GM19397 (cell line): ENCODE data around the gene LRRC8C.
A peak's percentile ranks its signal among the peaks of the same experiment; 100 is the strongest.
"Not testable (repeated sequence)": the region's sequence is repeated elsewhere in the genome, so short reads cannot be mapped to it uniquely, and the experiment has no call there.

Experiments used
- ATAC-seq: cut with Tn5 transposase; IDR thresholded peaks from one replicate; pipeline ENCODE4 v1.9.1; 2021; ENCODE audit warnings: mild to moderate bottlenecking, moderate library complexity; ENCODE audit not compliant: unreplicated experiment

The LRRC8C gene

DNA sequence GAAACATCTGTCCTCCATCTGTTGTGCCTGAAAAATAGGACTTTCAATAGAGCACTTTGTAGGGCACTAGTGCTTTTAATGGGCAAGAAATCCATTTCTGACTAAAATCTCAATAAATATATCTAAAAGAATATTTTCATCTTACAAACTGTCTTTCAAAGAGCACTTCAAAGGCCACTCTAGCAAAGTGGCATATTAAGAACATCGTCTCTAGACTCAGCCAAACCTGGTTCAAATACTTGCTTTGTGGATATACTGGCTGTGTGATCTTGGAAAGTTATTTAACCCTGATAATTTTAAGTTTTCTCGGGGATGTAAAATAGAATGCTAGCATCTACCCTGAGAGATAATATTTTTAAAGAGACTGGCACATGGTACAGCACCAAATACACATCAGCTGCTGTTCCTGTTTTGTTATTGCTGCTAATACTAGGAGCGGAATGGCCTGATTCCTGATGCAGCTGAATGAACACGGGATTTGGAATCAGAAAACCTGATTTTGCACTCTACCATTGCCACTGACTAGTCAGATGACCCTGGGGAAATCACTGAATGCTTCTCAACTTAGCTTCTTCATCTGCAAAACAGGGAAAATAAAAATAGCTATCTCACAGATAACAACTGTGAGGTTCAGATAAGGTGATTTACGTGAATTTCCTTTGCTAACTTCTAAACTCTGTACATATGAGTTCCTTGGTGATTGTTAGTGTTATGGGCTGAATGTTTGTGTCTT is 25.2 kb upstream of the LRRC8C start:
- no peak for ATAC-seq

DNA sequence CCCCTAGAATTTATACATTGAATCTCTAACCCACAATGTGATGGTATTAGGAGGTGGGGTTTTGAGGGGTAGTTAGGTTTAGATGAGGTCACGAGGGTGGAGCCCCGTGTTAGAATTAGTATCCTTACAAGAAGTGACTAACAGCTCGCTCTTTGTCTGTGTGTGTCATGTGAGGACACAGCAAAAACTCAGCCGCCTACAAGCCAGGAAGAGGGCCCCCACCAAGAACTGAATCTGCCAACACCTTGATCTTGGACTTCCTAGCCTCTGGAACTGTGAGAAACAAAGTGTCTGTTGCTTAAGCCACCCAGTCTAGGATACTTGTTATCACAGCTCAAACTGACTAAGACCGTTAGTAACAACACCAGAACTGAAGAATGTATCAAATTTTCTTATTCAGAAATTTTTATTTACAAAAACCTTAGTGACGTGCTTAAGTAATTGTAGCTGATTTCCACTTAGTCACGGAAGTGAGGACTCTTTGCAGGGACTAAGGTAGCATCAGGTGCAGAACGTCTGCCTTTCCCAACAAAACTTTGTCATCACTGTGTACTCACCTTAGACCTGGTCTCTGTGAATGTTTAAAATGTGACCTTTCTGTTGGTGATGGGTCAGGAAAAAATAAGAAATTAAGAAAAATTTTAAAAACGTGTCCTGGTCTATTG is 24.5 kb upstream of the LRRC8C start:
- ATAC-seq = no peak

- ATAC-seq = no peak
Observed at GRCh38 chr1:89608984-89609725, 23.8 kb upstream of the LRRC8C start.

DNA sequence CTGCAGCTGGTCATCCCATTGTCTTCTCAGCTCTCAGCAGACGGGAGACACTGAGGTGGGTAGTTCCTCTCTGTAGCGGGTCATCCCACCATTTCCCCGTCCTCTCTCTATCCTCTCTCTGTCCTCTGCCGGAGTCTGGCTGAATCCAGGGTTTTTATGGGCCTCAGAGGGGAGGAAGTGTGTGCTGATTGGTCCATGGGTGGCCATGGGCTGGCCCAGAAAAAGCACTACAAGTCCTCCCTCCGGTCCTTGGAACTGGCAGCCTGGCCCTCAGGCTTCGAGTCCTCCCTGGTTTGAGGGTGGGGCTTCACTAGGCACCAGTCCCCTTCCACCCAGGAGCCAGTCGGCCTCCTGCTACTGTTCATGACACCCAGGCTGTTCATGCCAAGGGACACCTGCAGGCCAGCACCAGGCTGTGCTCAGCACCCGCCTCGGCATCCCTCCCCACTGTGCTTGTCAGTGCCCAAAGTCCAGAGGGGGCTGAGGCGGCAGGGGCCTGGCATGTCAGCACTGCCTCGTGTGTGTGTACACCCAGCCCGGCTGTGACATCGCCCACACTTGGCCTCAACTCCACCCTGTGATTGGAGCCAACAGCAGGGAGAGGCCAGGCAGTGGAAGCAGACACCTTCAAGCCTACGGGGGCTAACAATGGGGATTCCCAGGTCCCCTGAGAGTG is 23.0 kb upstream of the LRRC8C start:
- ATAC-seq = no peak

DNA sequence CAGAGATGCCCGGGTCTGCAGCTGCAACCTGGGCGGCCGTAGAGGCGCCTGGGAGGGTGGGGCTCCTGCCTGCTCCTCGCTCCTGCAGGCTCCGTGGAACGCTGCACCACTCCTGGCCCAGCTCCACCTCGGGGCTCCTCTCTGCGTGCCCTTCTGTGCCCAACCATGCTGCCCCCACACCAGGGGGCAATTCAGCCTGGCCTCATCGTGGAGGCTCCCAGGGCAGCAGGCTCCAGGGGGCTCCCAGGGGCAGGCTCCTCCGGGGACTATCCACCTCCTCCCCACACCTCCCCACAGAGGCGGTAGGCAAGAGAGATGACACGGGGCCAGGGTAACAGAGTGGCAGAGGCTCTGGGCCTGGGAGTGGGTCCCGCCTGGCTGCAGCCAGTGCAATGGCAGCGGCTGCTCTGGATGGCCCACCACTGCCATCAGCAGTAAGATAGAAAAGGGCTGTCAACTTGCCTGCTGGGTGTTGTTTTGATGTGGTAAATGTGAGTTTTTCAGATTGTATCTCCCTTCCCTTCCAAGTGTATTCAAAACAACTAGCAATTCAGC is 22.4 kb upstream of the LRRC8C start:
- ATAC-seq = no peak

DNA sequence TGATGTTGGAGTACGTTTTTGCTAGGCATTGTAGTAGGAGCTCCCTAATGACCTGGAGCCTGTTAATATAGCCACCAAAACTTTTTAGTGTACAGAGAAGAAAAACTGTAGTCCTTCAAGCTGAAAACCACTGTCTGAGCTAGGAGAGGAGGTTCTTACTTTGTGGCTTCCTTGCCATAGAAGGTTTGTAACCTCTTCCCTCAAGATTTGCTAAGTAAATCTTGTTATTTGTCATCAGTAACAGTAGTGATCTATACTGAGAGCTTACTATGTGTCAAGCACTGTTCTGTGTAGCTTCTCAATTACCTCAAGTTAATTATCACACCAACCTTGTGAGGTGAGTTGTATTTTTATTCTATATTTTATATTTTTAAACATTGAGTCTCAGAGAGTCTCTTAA is 21.2 kb upstream of the LRRC8C start:
- ATAC-seq = peak; percentile 88

DNA sequence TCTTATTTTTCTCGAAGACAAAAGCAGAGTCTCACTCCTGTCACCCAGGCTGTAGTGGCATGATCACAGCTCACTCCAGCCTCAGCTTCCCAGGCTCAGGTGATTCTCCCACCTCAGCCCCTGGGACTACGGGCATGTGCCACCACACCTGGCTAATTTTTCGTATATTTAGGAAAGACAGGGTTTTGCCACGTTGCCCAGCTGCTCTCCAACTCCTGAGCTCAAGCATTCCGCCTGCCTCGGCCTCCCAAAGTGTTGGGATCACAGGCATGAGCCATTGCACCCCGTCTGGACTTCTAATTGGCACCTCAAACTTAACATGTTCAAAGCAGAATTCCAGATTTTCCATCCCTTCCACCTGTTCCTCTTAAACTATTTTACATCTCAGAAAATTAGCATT is 19.0 kb upstream of the LRRC8C start:
- ATAC-seq = no peak

- no peak for ATAC-seq
Observed at GRCh38 chr1:89615676-89616598, 17.0 kb upstream of the LRRC8C start.

GRCh38 chr1:89616844-89617627 is 15.9 kb upstream of the LRRC8C start:
- ATAC-seq = no peak

DNA sequence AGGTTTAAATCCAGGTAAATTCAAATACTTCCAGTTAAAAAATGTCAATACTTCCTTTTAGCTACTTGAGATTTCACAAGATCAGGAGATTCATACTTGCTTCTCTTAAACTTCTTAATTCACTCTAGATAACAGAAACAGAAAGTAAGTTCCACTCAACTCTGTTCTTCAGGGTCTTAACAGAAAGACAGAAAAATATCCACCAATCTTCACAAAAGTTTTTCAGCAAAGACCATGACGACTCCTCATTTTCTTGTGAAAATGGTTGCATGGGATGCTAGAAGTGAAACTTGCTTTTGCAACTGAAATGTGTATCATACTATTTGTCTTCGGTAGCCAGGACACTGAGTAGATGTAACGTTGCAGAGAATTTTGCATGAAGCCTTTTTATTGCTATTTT is 12.3 kb upstream of the LRRC8C start:
- ATAC-seq = no peak

GRCh38 chr1:89622895-89623294 is 10.0 kb upstream of the LRRC8C start:
- no peak for ATAC-seq

DNA sequence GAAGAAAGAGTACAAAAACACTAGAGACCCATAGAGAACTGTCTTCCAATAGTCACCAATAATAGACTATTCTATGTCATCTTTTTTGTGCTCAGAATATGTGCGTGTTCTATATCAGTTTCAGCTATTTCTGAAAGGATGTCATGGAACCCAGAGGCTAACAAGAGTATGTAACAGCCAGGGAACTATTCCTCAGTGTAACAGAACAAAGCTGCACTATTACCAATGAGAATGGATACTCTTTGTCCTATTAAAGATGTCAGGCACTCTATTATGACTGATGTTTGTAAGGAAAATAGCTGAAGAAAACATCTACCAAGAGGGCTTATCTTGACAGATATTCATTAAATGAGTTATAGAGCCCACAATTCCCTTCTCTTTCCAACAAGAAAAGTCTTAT is 8.6 kb upstream of the LRRC8C start:
- no peak for ATAC-seq

DNA sequence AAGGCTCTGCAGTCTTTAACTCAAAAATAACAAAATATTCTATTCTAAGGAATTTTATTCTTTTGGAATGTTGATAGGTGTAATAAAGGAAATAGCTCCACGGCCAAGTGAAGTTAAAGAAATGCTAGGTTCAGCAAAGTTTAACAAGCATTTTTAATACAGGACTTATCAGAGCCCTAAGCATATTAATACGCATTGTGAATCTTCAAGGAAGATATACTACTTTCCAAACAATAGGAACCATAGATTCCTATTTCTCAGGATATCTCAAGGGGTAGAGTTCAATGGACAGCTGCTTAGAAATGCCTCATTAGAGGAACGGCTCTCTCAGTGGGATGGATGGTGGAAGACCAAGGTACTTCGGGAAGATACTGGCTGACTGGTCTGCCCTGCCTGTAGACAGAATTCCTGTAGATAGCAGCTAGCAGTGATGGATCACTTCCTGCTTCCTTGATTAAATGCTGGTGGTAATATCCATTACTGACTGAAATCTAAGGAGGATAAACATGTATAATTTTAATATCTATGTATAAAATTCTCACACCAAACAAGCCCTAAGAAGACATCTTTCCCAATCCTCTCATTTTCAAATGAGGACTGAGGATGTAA is 8.1 kb upstream of the LRRC8C start:
- ATAC-seq = no peak

GRCh38 chr1:89627596-89627962 is 5.3 kb upstream of the LRRC8C start:
- ATAC-seq = no peak

- ATAC-seq = no peak
Observed at GRCh38 chr1:89629146-89629545, 3.8 kb upstream of the LRRC8C start.

DNA sequence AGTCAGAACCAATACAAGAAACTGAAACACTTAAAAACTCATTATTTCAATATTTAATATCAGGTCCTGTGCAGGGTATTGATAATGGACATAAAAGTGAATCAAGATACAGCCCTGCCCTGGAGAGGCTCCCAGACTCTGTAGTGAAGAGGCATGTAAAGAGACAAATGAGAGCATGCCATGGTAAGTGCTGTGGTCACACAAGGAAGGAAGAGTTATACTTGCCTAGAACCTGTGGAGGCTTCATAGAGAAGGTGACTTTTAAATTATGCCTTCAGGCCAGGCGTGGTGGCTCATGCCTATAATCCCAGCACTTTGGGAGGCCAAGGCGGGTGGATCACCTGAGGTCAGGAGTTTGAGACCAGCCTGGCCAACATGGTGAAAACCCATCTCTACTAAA is 3.3 kb upstream of the LRRC8C start:
- ATAC-seq = not testable (repeated sequence)

- no peak for ATAC-seq
Observed at GRCh38 chr1:89630048-89630447, 2.9 kb upstream of the LRRC8C start.

GRCh38 chr1:89631816-89632656 is 884 bp upstream of the LRRC8C start:
- ATAC-seq = no peak
